ENCODE results near the gene LNX2.
"Not testable (repeated sequence)": the region's sequence is repeated elsewhere in the genome, so short reads cannot be mapped to it uniquely, and the experiment has no call there.

Gene LNX2

DNA sequence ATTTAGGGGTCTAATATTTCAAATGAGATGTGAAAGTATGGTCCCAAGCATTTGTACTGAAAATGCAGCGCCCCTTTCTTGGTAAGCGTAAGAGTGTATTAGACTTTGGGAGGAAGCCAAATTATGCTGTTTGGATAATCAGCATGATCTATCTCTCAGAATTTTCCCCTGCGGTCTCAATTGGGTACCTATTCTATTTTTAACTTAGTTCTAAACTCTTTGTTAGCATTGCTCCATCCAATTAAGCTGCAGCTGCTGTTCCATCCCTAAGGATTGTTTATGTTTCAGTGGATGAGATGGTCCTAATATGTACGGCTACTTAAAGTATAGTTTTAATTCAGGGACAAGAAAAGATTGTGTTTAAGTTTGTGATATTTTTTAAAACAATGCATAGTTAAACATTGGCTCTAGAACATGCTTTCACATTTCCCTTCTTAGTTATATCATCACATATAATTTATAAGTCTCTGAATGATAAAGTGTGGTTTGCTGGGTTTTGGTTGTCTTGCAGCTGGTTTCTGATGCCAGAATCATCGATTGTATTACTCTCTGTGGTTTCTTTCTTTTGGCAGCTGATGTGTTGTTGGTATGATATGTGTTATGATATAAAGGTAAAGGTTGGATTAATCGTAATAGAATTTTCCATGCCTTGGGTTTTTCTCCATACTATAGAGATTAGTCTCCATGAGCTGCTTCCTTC, 16.4 kb upstream of the LNX2 start:
- DNase-seq (ENCODE audit: low read depth) = no peak

DNA sequence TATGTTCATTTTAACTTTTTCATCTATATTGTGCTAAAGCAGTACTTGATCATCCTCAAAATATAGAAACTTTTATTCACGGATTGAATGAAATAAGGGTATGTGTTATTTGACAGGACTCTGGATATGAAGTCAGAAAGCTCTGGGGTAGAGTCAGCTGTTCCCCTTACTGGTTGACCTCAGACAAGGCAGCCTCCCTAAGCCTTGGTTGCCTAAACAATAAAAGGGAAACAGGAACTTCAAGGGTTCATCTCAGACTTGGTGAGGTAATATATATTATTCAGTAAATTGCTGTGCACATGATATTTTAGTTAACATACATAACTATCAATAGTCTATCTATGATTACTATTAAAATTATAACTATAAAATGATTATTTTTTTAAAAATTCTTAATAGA, 14.9 kb upstream of the LNX2 start:
- no peak for DNase-seq (ENCODE audit: low read depth)

DNA sequence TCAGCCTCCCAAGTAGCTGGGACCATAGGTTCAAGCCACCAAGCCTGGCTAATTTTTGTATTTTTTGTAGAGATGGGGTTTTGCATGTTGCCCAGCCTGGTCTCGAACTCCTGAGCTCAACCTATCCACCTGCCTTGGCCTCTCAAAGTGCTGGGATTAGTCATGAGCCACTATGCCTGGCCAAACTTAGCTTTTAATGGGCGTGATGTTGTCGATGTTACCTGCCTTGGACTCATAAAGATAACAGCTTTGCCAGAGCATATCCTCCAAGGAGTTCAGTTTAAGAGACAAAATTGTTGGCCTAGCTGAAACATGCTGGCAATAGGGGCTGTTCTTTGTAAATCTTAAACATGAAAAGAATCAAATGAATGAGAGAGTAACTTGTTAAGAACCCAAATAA, 14.5 kb upstream of the LNX2 start:
- no peak for DNase-seq (ENCODE audit: low read depth)

DNA sequence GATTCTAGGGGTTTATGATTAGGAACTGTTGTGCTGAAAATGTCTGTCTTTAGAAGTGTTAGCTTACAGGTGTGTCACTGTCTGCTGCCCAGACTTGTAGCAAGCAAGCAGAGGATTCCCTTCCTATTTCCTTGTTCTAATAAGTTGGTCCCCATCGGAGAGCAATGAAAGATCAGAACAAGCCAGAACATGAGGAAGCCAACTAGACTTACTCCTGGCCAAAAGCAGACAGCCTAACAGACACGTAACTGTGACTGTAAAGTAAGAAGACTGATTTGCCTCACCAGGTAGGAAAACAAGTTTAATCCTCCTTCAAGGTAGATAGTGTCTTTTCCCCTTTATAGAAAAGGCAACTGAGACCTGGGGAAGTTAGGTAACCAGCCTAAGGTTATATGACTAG, 13.9 kb upstream of the LNX2 start:
- no peak for DNase-seq (ENCODE audit: low read depth)

DNA sequence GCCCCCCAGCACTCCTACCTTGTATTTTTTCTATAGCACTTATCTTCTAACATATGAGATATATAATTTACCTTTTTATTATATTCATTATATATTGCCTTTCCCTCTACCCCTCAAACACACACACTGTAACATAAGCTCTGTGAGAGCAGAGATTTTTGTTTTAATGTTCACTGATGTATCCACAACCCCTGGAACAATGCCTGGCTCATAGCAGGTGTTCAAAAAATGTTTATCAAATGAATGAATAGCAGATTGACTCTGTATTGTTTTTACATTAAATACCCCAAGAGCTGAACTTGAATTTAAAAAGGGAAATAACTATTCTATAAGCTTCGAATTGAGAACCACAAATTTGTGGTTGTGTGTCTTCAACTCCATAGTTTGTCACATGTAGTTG, 12.3 kb upstream of the LNX2 start:
- DNase-seq (ENCODE audit: low read depth) = no peak

DNA sequence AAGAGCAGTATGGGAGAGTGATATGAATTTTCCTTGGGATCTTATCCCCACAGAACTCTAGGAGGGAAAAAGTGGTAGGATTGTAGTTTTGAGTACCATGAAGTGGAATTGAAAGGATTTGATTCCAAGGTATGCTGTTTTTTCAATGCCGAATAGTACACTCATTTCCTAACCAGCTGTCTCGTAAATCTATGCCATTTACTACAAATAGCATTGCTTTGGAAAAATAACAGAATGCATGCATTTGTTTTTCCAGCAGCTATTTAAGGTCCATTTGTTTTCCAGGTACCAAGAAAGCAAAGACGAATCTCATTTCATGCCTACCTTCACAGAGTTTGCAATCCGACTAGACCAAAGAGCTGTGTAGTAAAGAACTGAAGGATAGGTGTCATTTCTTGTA, 11.9 kb upstream of the LNX2 start:
- DNase-seq (ENCODE audit: low read depth) = no peak

DNA sequence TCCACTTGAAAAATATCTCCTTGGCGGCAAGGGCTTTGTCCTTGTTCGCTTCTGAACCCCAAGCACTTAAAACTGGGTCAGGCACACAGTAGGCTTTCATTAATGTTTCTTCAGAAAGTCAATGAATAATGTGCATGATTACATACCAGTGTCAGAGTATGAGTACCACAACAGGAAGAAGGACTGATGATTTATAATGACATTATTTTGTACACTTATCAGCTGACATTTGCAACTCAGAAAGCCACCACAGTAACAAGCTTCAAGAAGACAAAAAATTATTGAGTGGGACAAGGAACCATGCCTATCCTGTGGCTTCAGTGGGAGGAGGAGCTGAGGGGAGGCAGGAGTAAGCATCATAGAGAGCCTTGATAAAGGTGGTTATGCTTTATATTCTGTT, 11.3 kb upstream of the LNX2 start:
- no peak for DNase-seq (ENCODE audit: low read depth)

DNA sequence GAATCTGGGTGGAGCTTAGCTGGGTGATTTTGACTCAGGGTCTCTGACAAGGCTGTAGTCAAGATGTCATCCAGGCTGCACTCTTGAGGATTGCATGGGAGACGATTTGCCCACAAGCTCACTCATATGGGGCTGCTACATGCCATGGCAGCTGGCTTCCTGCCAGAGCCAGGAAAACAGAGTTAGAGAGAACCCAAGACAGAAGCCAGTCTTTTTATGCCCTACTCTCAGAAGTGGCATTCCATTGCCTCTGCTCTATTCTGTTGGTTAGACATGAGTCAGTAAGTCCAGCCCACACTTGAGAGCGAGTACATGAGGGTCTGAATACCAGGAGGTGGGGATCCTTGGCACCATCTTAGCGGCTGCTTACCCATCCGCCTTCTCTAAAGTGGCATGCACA, 10.8 kb upstream of the LNX2 start:
- no peak for DNase-seq (ENCODE audit: low read depth)

DNA sequence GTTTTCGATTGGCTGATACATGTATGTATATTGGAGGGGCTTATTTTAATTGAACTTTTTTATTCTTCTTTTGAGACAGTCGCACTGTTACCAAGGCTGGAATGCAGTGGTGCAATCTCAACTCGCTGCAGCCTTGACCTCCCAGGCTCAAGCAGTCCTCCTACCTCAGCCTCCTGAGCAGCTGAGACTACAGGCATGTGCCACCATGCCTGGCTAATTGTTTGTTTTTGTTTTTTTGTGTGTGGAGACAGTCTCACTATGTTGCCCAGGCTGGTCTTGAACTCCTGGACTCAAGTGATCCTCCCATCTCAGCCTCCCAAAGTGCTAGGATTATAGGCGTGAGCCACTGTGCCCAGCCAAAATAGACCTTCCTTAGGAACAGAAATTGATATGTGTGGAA, 8.4 kb upstream of the LNX2 start:
- not testable (repeated sequence) for DNase-seq (ENCODE audit: low read depth)

DNA sequence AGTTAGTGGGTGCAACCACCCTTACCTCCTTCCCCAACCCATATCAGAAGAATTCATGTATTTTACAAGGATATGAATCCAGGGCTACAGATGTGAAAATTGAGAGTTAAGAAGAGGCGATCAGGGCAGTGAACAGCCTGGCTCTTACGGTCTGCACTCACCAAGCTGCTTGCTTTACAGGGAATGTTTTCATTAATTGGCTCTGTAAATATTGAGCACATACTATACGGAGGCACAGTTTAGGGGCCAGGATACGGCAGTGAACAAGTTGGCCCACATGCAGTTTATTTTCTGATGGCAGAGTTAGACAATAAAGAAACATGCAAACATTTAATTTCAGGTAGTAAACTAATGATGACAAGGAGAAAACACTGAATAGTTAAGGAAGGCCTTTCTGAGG, 7.8 kb upstream of the LNX2 start:
- DNase-seq (ENCODE audit: low read depth) = no peak

DNA sequence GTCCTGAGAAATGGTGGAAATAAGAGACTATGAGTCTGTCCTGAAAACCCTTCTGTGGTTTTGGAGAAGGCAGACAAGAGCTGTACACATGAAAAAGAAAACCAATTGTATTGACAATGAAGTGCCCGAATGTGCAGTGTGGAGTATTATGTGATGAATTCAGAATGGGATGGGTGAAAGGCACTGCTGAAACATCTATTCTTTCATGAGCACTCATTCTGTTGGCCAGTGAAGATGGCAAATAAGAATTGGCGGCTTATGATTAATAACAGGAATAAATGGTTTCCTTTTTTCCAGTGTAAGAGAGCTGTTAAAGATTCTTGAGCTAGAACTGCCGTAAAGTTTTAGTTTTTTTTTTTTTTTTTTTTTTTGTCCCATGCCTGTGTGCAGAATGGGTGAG, 7.1 kb upstream of the LNX2 start:
- no peak for DNase-seq (ENCODE audit: low read depth)

DNA sequence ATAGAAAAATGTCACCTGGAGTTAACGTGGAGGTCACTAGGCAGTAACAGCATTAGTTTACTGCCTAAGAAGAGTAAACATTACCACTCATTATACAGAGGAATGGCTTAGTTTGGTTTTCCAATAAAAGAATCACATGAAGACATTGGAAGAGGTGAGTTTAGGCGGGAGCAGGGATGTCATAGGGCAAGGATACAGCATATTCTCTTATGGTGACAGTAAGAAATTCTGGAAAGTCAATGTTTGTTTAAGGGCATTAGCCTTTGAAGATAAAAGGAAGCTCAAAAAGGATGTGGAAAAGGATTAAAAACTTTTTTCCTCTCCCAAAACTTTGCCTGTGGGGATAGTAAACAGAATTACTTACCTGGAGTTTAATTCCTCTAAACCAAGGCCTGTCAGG, 5.5 kb upstream of the LNX2 start:
- no peak for DNase-seq (ENCODE audit: low read depth)

DNA sequence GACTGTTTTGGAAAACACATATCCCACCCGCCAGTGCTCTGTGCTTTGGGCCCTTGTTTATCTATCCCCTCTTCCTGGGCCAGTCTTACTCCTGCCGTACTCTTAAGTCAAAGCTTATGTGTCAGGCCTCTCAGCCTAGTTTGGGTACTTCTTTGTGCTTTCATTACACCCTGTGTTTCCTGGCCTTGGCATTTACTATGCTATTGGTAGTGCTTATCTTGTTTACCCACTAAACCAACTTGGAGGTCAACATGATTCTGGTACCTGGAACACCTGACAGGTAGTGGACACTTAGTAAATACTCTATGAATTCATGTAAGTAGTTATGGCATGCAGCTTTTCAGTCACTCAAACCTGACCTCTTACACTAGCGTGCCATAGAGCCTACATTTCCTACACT, 3.7 kb upstream of the LNX2 start:
- DNase-seq (ENCODE audit: low read depth) = no peak

DNA sequence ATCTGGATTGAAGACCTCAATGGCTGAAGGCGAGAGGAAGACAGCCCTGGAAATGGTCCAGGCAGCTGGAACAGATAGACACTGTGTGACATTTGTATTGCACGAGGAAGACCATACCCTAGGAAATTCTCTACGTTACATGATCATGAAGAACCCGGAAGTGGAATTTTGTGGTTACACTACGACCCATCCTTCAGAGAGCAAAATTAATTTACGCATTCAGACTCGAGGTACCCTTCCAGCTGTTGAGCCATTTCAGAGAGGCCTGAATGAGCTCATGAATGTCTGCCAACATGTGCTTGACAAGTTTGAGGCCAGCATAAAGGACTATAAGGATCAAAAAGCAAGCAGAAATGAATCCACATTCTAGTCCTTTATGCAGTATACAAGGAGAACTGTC, 2.6 kb upstream of the LNX2 start:
- no peak for DNase-seq (ENCODE audit: low read depth)

DNA sequence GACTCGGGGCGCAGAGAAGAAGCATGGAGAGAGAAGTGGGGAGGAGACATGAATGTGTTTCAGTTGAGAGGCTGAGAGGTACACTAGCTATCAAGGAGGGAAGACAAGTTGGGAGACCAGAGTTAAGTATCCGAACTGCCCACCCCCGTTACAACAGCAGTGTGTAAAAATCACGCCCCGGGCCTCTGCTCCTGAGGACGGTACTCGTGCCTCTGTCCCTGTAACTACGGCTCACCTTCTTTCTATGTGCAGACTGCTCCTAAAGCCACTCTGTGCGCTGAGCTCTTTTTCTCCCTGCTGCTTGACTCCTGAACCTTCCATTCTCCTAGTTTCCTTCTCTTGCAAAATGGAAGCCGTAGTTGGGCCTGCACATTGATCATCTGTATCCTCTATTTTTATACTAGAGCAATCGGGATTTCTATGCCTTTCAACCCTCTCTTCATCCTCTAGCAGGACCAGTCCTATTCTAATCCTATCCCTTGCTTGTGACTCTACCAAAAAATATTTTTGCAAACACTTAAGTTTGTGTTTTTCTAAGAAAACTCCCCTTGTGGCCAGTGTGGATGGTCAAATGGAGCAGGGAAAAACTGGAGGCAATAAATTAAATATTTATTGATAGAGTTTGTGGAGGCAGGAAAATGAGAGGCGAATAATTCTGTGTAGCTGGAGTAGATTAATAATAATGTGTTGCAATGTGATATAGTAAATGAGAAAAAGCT, 1.9 kb upstream of the LNX2 start:
- peak; percentile 3 for DNase-seq (ENCODE audit: low read depth)

DNA sequence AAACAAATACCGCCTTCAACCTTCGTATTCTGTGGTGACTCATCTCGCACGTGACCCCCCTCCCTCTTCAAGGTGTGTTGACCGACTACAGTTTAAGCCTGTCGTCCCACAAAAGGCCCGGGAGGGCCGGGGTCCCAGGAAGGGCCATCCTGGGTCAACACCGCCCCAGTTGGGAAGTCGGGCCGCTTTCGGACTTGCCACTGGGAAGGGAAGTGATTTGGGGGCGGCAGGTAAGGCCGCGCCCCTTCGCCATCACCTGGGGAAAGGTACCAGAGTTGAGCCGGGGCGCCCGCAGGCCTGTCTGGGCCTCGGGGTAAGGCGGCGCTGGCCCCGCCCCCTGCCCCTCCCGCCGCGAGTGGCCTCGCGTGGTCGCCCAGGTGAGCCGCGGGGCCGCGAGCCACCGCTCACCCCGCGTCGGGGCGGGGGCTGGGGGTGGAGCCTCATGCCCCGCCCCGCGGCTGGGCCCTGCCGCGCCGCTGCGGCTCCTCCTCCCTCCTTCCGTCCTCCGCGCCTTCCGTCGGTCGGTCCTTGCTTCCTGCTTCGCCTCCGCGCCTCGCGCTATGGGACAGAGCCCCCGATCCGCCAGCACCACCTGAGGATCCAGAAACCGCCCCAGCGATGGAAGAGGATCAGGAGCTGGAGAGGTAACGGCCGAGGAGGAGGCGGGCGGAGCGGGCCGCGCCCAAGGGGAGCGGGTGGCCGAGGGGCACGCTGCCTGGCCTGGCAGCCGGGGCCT, 1.2 kb upstream of the LNX2 start, which contains the start of gene POLR1D:
POLR1D (plus strand) TSS at position 527 of the 736 bp plus-strand sequence; CDS start at position 619, 92 bp downstream.
- DNase-seq (ENCODE audit: low read depth) = peak; percentile 70

DNA sequence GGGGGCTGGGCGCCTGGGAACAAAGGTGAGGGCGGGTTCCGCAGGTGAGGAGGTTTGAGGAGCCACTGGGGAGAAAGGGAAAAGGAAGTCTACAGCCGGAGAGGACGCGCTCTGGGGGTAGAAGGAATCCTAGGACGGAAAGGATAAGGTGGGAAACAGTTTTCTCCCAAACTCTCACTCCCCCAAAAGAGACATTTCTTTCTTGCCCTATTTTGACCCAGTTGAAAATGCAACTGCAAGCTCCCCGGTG, 712 bp upstream of the LNX2 start:
- DNase-seq (ENCODE audit: low read depth) = no peak

DNA sequence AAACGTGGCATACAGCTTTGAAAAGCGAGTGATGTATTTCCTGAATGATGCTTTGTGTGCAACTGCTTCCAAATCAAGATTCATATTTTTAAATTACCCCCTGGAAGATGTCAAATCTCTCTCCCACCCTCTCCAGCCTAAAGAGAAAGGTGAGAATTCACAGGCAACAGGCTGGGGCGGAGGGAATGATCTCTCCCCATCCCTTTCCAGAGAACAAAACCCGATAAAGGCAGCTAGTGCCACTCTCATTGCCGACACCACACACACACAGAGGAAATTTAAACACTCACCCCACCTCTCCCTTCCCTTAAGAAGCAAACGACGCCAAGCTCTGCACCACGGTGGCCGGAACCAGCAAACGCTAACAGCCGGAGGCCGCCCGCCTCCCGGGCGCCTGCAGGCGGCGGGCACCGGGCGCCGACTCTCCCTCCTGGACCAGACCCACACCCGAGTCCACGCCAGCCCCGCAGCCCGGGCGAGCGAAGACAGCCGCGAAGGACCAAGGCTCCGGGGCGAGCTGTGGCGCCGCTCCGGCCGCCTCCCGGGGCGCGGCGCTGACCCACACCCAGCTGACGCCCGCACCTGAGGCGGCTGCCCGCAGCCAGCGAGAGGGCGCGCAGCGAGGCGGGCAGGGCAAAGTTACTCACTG, 477 bp downstream of the LNX2 start:
- peak; percentile 3 for DNase-seq (ENCODE audit: low read depth)

DNA sequence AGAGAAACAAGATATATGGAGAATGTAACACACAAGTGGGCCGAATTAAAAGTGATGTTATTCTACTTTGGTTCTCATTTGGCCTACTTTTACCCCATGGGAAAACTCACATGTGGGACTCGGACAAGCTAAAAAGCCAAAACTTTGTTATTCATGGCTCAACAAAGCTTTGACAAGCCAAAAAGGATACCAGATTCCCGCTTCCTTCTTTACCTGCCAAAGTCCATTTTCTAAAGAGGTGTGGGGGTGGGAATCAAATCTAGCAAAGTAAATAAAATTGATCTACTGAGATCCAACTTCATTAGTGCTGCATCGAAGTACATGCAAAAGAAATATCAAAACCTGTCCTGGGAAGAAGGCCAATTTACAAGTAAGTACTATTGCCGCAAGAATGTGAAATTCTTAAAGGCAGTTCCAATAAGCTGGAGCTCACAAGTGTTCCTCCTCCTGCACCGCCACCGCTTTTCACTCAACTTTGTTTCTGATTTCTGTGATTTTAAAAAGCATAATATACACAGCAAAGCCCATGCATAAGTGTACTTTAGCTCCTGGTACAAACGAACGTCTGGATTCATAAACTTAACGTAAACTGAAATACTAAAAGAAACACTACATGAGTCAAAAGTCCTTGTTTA, 1.1 kb downstream of the LNX2 start:
- no peak for DNase-seq (ENCODE audit: low read depth)

DNA sequence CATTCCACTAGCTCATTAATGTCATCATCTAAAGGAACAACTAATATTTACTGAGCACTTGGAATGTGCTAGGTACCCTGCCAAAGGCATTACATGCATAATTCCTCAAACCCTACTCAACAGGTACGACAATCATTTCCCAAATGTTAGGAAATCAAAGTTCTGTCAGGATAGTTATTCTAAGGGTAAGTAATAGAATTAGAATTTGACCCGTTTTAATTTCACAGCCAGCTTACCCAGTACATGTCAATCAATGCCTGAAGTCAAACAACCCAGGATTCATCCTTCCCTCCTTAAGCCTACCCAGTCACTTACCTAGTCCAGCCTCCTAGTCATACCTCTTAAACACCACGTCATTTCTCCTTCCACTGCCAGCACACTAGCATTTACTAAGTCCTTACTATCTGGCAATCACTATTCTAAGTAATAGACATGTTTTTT, 2.4 kb downstream of the LNX2 start:
- DNase-seq (ENCODE audit: low read depth) = no peak

DNA sequence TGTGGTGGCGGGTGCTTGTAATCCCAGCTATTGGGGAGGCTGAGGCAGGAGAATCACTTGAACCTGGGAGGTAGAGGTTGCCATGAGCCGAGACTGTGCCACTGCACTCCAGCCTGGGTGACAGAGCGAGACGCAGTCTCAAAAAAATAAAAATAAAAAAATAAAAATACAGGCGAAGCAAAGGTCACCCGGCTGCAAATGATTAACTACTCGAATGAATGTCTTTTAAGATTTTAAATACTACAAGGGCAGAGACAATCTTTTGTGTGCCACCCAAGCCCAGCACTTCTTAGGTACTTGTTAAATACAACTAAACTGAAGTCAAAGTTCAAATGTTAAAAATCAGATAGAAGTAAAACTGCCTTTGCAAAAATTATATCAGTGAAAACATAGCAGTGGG, 6.7 kb downstream of the LNX2 start:
- no peak for DNase-seq (ENCODE audit: low read depth)

DNA sequence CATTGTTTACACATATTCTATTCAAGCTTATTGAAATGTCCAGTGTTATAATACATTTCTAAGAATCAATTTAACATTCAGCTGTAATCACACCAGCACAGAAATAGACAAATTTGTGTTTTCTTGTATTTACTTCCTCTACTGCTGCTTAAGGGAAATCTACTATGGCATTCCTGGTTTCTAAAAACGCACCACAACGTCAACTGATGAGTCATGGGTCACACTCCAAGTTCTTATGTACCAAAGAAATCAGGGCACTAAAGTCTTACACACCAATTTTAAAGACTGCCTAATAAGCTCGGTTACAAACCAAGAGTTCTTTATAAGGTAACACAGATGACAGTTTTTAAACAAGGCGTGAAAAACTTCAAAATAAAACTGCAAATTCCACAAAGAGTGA, 13.2 kb downstream of the LNX2 start:
- DNase-seq (ENCODE audit: low read depth) = no peak

All from stimulated activated CD8-positive, alpha-beta memory T cell treated with anti-CD3 and anti-CD28 coated beads, Interleukin-12 subunit alpha, Interleukin-12 subunit beta, amount 100 ng/mL, for 1 hour (primary cell).